ENCODE data around the gene SMO.

SMO gene

DNA sequence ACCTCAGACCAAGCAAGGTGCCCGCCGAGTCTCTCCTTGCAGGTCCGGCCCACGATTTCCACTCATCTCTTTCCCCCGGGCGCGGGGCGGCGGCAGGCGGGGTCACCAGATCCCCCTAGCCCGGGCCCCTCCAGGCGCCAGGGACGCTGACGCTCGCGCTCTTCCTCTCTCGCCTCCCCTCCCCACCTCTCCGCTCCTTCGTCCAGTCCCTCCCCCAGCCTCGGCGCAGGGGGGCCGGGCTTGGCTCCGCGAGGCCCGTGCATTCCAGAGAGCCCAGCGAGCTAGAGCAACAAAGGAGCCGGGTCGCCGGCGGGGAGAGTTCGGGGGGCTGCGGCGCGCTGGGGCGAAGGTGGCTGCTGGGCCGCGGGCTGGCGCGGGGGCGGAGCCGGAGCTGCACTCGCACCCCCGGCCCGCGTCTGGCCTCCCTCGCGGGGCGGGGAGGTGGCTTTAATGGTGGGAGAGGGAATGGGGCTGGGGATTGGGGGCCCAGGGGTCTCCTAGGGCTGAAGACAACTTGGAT, at the start of gene SMO:
SMO (plus strand) TSS at position 262 of the 520 bp plus-strand sequence. CDS start 519 bp downstream, outside the sequence.
- DNase-seq (ENCODE audit: low read depth in 3 of 3): no peak

DNA sequence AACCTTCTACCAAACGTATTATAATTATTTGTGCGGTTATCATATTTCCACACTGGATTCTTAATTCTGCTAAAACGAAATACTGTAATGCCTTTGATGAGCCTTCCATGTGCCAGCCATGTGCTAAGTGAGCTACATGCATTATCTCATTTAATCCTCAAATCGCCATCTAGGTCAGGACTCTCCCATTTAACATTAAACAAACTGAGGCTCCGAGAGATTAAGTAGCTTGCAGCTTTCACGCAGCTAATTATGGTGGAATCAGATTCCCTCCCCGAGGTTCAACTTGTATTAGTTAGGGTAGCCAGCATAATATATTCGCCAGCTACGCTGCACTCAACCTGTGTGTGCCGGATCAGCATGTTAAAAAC, 44.7 kb upstream of the SMO start:
- no peak for DNase-seq (ENCODE audit: low read depth in 3 of 3)

DNA sequence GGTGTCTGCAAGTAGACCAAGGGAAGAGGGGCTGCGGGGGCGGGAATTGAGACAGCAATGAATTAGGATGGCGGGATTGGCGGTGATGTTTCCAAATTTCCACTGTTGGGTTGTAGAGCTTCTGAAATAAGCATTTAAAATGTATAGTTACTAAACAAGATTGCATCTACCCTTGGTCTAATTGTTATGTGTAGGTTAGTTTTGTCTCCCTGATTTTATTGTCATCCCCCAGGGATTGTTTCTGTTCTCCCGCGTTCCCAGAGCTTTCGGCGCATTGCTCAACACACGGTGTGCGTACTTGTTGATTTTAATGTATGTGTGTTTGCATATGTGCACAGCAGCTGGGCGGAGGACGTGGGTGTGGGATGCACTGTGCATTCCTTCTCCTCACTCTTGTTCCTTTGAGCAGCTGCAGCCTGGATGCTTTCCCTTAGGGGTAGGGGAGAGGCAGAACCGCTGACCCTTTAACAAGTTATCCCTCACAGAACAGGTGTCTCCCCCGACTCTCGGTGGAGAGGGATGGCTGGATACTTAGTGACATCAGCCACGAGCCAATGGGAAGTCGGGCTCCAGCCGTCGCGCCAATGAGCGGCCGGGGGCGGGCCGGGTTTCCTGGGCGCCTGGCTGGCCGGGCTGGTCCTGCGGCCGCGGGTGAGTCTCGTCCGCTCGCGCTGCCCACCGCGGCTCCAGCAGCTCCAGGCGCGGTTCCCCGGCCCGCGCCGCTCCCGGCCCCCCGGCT, 44.2 kb upstream of the SMO start, which contains the start of gene TSPAN33:
TSPAN33 (plus strand) TSS at position 613 of the 739 bp plus-strand sequence. CDS start 274 bp downstream, outside the sequence.
- peak; percentile 34 to 61 (median 43) for DNase-seq (ENCODE audit: low read depth in 3 of 3)

DNA sequence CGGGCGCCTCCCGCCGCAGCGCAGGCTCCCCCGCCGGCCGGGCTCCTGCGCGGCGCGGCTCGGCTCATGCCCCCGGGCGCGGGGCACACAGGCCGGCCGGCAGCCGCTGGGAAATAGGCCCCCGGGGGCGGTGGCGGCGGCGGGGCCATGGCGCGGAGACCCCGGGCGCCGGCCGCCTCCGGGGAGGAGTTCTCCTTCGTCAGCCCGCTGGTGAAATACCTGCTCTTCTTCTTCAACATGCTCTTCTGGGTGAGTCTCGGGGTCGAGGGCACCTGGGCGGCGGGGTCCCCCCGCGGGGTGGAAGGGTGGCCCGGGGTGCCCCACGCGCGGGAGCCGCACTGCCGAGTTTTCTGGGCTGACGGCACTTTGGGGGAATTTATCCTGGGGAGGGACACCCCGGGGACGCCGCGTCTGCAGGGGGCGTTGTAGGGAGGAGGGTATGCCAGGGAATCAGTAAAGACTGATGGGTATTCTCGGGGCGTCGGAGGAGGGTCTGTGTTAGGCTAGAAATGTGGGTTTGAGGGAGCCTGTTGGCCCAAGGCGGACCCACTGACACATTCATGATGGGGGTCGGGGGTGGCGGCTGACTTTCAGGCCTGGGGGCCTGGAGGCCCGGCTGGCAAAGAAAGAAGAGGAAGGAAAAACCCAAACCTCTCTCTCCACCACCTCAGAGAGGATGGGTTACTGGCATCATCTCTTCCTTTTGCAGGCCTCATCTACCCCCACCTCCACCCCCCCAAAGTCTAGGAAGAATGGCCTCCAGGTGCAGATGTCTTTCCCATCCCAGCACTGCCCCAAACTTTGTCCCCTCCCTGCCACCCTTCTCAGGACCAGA, 43.4 kb upstream of the SMO start:
- no peak for DNase-seq (ENCODE audit: low read depth in 3 of 3)

GRCh38 chr7:129146237-129146979, 42.0 kb upstream of the SMO start:
- DNase-seq (ENCODE audit: low read depth in 3 of 3): no peak

- no peak for DNase-seq (ENCODE audit: low read depth in 3 of 3)
Measured at GRCh38 chr7:129147731-129148130, 40.7 kb upstream of the SMO start.

GRCh38 chr7:129149511-129149910, 38.9 kb upstream of the SMO start:
- no peak for DNase-seq (ENCODE audit: low read depth in 3 of 3)

- DNase-seq (ENCODE audit: low read depth in 3 of 3): no peak
Measured at GRCh38 chr7:129150199-129150996, 38.0 kb upstream of the SMO start.

DNA sequence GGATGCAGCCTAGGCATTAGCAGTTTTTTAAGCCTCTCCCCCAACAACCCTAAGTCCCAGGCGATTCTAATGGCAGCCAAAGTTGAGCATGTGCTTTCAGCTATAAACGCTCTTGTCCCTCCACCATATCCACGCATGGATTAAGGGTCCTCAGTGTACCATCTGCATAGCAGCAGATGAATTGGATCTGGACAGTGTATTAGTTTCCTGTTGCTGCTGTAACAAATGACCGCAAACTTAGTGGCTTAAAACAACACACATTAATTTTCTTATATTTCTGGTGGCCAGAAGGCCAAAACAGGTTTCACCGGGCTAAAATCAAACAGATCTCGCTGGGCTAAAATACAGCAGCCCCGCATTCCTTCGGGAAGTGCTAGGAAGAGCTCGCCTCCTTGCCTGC, 30.8 kb upstream of the SMO start:
- DNase-seq (ENCODE audit: low read depth in 3 of 3): no peak

DNA sequence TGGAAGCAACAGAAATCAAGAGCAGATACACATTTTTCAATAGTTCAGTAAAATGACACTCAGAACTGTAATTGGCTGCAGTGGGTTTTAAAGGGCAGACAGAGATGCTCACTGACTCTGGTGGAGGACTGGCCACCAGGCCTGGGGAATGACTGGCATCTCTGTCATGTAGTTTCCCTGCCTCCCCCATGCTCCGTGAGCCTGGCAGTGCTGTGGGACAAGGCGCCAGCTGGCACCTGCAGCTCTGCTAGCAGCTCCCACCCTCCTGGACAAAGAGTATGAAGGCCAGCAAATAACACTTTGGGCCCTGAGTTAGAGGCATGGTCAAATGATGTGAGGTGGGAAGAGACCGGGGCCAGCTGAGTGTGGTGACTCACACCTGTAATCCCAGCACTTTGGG, 28.9 kb upstream of the SMO start:
- DNase-seq (ENCODE audit: low read depth in 3 of 3): no peak

DNA sequence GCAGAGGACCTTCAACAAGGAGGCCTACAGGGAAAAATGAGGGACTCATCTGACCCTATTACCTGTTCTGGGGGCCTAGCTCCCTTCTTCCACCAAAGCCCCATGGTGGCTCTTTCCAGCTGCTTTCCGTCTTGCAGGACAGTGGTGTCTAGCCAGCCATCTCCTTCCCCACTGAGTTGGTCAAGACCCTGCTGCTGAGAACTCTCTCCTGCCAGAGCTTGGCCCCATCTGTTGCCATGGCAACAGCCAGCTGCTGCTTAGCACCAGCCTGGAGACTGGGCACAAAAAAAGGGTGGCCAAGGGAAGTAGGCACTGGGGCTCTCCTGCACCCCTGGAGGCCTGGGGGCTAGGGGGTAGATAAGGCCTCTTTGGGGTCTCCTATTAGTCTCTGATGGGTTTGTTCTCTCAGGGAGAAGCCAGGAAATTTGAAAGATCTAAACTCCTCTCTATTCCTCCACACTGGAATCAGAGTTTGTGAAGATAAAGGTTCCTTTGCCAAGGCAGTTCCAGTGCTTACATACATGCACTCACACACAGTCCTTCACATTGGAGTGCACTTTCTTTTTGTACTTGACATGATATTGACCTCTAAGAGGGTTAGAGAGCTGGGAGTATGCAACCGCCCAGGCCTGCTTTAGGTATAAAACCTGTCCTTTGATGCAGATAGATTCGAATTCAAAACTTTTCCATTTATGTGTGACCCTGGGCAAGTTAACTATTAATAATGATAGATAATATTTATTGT, 28.1 kb upstream of the SMO start:
- DNase-seq (ENCODE audit: low read depth in 3 of 3): no peak

DNA sequence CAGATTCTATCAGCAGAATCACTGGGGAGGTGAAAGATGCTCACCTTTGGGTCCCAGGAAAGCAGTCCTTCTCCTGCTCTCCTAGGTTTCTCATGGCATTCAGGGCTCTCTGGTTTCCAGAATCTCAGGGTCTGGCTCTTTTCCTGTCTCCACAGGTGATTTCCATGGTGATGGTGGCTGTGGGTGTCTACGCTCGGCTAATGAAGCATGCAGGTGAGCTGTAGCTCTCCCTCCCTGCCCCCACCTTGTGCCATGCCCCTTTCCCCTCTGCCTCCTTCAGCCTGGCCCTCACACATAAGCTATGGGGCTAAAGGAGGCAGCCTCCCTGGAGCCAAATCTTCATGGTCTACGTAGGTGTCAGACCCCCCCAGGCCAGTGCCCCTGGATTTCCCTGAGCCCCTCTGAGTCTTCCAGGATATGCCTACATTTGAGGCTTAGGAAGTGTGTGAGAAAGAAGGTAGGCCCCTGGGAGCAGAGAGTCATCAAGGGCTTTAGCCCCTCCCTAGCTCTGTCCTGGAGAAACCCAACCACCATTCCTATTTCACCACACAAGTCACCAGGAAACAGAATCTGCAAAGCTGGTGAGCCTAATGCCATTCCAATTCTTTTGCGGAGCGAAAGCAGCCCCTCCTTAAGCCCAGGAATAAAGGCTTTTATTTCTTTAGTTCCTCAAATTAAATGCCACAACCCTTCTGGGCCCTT, 26.8 kb upstream of the SMO start:
- DNase-seq (ENCODE audit: low read depth in 3 of 3): no peak

DNA sequence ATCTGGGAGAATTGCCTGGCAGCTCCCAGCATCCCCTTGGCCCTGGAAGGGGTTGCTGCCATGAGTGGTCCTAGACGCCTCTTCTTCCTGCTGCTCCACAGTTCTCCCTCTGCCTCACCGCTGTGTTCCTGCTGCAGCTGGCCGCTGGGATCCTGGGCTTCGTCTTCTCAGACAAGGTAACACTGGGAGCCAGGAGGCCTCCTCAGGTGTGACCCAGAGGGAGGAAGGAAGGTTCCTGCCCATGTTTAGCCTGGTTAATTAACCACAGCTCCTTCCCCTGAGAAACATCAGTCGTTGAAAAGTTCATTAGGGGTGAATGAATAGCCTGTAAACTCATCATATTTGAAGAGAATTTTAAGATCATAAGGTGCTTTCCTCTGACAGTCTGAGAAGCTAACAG, 25.7 kb upstream of the SMO start:
- no peak for DNase-seq (ENCODE audit: low read depth in 3 of 3)

DNA sequence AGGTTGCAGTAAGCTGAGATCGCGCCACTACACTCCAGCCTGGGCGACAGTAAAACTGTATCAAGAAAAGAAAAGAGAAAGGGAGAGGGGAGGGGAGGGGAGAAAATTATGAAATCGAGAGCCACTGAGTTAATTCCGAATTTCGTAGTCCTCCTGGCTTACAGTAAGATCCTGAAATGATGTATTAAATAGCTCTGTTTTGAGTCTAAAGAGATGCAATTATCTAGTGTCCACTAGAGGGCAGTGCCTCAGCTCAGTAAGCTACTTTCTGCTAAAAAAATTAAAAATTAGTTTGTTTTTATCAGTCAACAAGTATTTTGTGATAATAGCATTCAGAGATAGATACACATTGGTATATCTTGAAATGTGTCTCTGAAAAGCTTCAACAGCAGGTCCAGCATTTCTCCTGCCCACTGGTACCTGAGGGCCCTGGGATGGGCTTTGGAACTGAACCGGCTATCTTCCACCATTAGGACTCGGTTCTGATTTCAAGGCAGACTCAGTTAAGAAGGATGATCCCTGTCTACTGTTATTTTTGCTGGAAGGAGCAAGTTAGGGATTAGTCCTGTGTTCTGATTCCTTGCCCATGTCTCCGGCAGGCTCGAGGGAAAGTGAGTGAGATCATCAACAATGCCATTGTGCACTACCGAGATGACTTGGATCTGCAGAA, 24.4 kb upstream of the SMO start:
- DNase-seq (ENCODE audit: low read depth in 3 of 3): no peak

DNA sequence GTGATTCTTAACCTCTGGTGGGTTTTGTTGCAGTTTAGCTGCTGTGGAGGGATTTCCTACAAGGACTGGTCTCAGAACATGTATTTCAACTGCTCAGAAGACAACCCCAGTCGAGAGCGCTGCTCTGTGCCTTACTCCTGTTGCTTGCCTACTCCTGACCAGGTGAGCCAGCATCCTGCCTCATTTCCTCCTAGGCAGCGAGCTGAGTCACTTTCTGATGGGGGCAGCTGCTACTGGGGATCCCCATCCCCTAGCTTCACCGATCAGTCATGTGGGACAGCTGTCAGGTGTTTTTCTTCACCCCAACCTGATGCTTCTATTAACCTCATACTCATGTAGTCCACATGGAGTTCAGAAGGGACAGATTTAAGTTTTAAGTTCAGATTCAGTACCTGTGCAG, 21.7 kb upstream of the SMO start:
- no peak for DNase-seq (ENCODE audit: low read depth in 3 of 3)

- no peak for DNase-seq (ENCODE audit: low read depth in 3 of 3)
Measured at GRCh38 chr7:129167817-129168216, 20.6 kb upstream of the SMO start.

- DNase-seq (ENCODE audit: low read depth in 3 of 3): no peak
Measured at GRCh38 chr7:129168231-129169021, 20.0 kb upstream of the SMO start.

DNA sequence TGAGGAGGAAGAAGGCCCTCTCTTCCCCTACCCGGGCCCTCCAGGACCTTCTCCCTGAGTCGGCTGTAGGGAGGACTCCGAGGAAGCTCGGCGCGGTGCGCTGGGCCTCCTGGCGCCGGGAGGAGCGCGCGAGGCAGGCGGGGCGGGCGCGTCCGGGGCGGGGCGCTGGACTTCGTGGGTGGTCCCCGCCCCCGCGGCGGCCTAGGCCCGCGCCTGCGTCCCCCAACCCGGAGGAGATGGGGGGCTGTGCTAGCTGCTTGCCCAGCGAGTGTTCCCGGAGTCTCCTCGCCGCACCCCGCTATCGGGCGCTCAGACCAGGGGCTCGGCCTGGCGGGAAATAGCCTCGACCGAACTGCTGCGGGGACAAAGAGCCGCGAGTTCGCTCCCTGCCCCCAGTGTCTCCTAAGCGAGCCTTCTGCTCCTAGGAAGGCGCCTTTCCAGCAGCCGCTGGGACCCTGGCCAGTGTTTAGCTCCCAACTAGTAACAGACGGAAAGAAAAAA, 19.2 kb upstream of the SMO start:
- DNase-seq (ENCODE audit: low read depth in 3 of 3): no peak

Measured in stimulated activated CD4-positive, alpha-beta T cell treated with anti-CD3 and anti-CD28 coated beads, TNF-alpha, amount 100 ng/mL, for 48 hours (primary cell).